Activated CD8-positive, alpha-beta memory T cell treated with anti-CD3 and anti-CD28 coated beads for 4 hours (primary cell): Measurements from ENCODE around the gene OSTN.
"Not testable (repeated sequence)": the region's sequence is repeated elsewhere in the genome, so short reads cannot be mapped to it uniquely, and the experiment has no call there.

ENCODE experiments used
- DNase-seq, 2 donors: peaks; one replicate each; pipeline ENCODE4 v3.0.0-alpha.2; 2020; ENCODE audit warnings: low read depth in 2 of 2

The OSTN gene

GRCh38 chr3:191198932-191199331, at the start of gene OSTN:
Gene OSTN, plus strand, starts transcription at chr3:191199241. Its CDS starts 13,292 bp downstream, at chr3:191212533.
- no peak for DNase-seq

- DNase-seq: no peak
Observed at GRCh38 chr3:191151653-191152052, 47.4 kb upstream of the OSTN start.

- no peak for DNase-seq
Observed at GRCh38 chr3:191154827-191155226, 44.2 kb upstream of the OSTN start.

- DNase-seq: no peak
Observed at GRCh38 chr3:191158247-191158646, 40.8 kb upstream of the OSTN start.

GRCh38 chr3:191158815-191159214, 40.2 kb upstream of the OSTN start:
- no peak for DNase-seq

GRCh38 chr3:191165802-191166201, 33.2 kb upstream of the OSTN start:
- DNase-seq: no peak

- no peak for DNase-seq
Observed at GRCh38 chr3:191166368-191166767, 32.7 kb upstream of the OSTN start.

- DNase-seq: no peak
Observed at GRCh38 chr3:191169566-191169965, 29.5 kb upstream of the OSTN start.

- no peak for DNase-seq
Observed at GRCh38 chr3:191170097-191170496, 28.9 kb upstream of the OSTN start.

GRCh38 chr3:191175102-191175501, 23.9 kb upstream of the OSTN start:
- DNase-seq: no peak

- DNase-seq: no peak
Observed at GRCh38 chr3:191176038-191176785, 22.8 kb upstream of the OSTN start.

GRCh38 chr3:191185382-191185781, 13.7 kb upstream of the OSTN start:
- DNase-seq: not testable (repeated sequence)

- DNase-seq: not testable (repeated sequence)
Observed at GRCh38 chr3:191188246-191188645, 10.8 kb upstream of the OSTN start.

- not testable (repeated sequence) for DNase-seq
Observed at GRCh38 chr3:191192270-191192669, 6.8 kb upstream of the OSTN start.

- no peak for DNase-seq
Observed at GRCh38 chr3:191192941-191193340, 6.1 kb upstream of the OSTN start.

- DNase-seq: no peak
Observed at GRCh38 chr3:191197761-191198306, 1.2 kb upstream of the OSTN start.

GRCh38 chr3:191198480-191198879, 561 bp upstream of the OSTN start:
- DNase-seq: no peak

GRCh38 chr3:191210032-191210431, 11.0 kb downstream of the OSTN start:
- DNase-seq: no peak

- DNase-seq: no peak
Observed at GRCh38 chr3:191216510-191216909, 17.5 kb downstream of the OSTN start.

GRCh38 chr3:191217301-191217700, 18.3 kb downstream of the OSTN start:
- DNase-seq: no peak

- no peak for DNase-seq
Observed at GRCh38 chr3:191220908-191221307, 21.9 kb downstream of the OSTN start.

- no peak for DNase-seq
Observed at GRCh38 chr3:191221638-191222037, 22.6 kb downstream of the OSTN start.

- no peak for DNase-seq
Observed at GRCh38 chr3:191227541-191227940, 28.5 kb downstream of the OSTN start.

- DNase-seq: no peak
Observed at GRCh38 chr3:191234216-191234615, 35.2 kb downstream of the OSTN start.
